ENCODE results near the gene CMKLR1. TPM values are rescaled to one million over a fixed set of nuclear protein-coding genes. Genes with fewer than 3 reads are reported as not detected.

CMKLR1 gene
- total RNA-seq, 1 experiment from 2014 or later = 0.66 TPM

- H3K4me2 ChIP-seq (ENCODE audit: insufficient read depth, insufficient read length, low read length) = no peak overlapping the region
- H4K8ac ChIP-seq (replicated peaks; ENCODE audit: insufficient read length, low read depth, low read length) = no peak overlapping the region
- no peak overlapping the region for H2BK12ac ChIP-seq (ENCODE audit: insufficient read length, low read depth, low read length)
- no peak overlapping the region for H3K23ac ChIP-seq (ENCODE audit: insufficient read length, low read depth, low read length)
- Mint-ChIP-seq H3K4me3 (no peak overlapping the region), H3K27ac (no peak overlapping the region; a peak in 1 of 7 replicates), H3K4me1 (peaks cover 28 to 33% of the 10 kb centered on the region in 2 experiments), H3K9me3 (peaks cover 3% of the 10 kb centered on the region in 2 experiments; a peak in 2 of 5 replicates), H3K27me3 (ENCODE audit: low read depth) (no peaks in the 10 kb centered on the region; the same call in 1 of the 2 replicates), H3K36me3 (ENCODE audit: insufficient read depth in 1 of 3, low read depth in 3 of 3) (peaks cover 0 to 2% (median 0%) of the 10 kb centered on the region in 3 experiments; a peak in 2 of 7 replicates)
- H2BK20ac ChIP-seq (ENCODE audit: low read depth, low read length, poor library complexity, severe bottlenecking) = no peak overlapping the region
- no peak overlapping the region for H2BK5ac ChIP-seq (ENCODE audit: insufficient read length, low read length)
- H3K27ac ChIP-seq (ENCODE audit: insufficient read length, low read depth, low read length) = no peak overlapping the region
- no peaks in the 10 kb centered on the region for H3K27me3 ChIP-seq (ENCODE audit: insufficient read depth, low read length)
- no peak overlapping the region for H2BK15ac ChIP-seq (ENCODE audit: low read depth, low read length)
- no peak for DNase-seq
- H3K79me1 ChIP-seq (ENCODE audit: insufficient read depth, low read depth, low read length, poor library complexity, severe bottlenecking) = no peaks in the 10 kb centered on the region
- no peak overlapping the region for H2AFZ ChIP-seq (ENCODE audit: low read length)
- no peaks in the 10 kb centered on the region for H3K9me3 ChIP-seq (ENCODE audit: control insufficient read depth, low read depth, low read length)
- no peak overlapping the region for H3K56ac ChIP-seq (ENCODE audit: insufficient read length, low read depth, low read length)
- no peak overlapping the region for H2AK5ac ChIP-seq (ENCODE audit: insufficient read length, low read length)
- no peak overlapping the region for H3K4ac ChIP-seq (ENCODE audit: low read depth, low read length)
- no peak overlapping the region for H2BK120ac ChIP-seq (ENCODE audit: low read depth, low read length, poor library complexity, severe bottlenecking)
- no peak overlapping the region for H3T11ph ChIP-seq (ENCODE audit: low read length)
- H4K91ac ChIP-seq (ENCODE audit: insufficient read length, low read depth, low read length) = no peak overlapping the region
- no peaks in the 10 kb centered on the region for H3K23me2 ChIP-seq (ENCODE audit: insufficient read length, low read depth, low read length, poor library complexity, severe bottlenecking)
- H3K4me1 ChIP-seq (ENCODE audit: insufficient read depth, low read length) = peaks cover 4% of the 10 kb centered on the region; the same call in 1 of the 2 replicates
- H3K9ac ChIP-seq (ENCODE audit: extremely low read depth, insufficient read length, low read length) = no peak overlapping the region
- TF ChIP-seq CTCF (conservative IDR thresholded peaks at IDR 0.05) = no peak
- no peak overlapping the region for H3K18ac ChIP-seq (ENCODE audit: insufficient read length, low read depth, low read length)
- no peaks in the 10 kb centered on the region for H4K20me1 ChIP-seq (ENCODE audit: control insufficient read depth, insufficient read depth, insufficient read length)
- no CpG with 5 or more reads among the region's 4 CpGs for WGBS (ENCODE audit: extremely low coverage, insufficient read length, low lambda C conversion rate)
- H3K14ac ChIP-seq (ENCODE audit: insufficient read depth, low read length) = no peak overlapping the region
- no peaks in the 10 kb centered on the region for H3K79me2 ChIP-seq (ENCODE audit: insufficient read depth, low read length)
- no peak overlapping the region for H4K5ac ChIP-seq (ENCODE audit: insufficient read length, low read depth, low read length)
These were observed 39.6 kb downstream of the CMKLR1 start for GRCh38 chr12:108299516-108299915.

All from H9 (cell line).